GM18867 (cell line): ENCODE data around the gene C1QTNF4.

Experiments
- ATAC-seq: cut with Tn5 transposase; IDR thresholded peaks from one replicate; pipeline ENCODE4 v1.9.1; 2021; ENCODE audit warnings: mild to moderate bottlenecking, moderate library complexity; ENCODE audit not compliant: unreplicated experiment

Gene C1QTNF4

DNA sequence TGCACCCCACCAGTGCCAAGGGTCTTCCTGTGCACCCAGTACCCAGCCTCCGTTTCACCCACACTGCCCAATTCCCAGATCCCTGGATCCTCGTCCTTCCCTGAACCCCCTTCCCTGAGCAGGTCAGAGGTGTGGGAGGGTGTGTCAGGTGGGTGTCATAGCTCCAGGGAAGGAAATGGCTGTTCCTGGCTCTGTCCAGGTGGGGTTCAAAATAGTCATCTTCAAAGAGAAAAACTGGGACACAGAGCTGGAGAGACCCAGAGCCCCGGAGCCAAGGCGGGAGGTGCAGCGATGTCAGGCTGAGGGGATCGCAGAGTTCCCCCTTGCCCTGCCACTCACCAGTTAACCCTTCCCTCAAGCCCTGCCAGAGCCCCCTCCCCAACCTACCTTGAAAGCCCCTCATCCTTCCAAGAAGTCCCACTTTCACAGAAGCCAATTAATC lies 698 bp downstream of the C1QTNF4 start:
- no peak for ATAC-seq

- ATAC-seq: no peak
Observed at GRCh38 chr11:47592970-47593369, 1.2 kb downstream of the C1QTNF4 start.

DNA sequence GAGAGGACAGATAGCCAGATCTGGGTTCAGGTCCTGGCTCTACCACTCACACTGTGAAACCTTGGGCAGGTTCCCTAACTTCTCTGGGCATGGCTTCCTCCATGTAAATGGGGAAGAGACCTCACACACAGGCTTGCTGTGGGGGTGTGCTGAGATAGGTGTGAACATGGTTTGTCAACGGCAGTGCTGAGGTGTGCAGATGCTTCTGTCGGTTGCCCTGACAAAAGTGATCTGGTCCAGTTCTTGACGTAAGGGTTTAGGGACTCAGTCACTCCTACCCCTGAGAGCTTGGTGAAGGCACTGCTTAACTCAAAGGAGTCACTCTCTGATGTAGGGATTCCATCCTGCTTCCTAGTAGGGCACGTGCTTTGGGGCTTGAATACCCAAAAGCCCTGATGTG lies 2.0 kb downstream of the C1QTNF4 start:
- ATAC-seq: no peak

DNA sequence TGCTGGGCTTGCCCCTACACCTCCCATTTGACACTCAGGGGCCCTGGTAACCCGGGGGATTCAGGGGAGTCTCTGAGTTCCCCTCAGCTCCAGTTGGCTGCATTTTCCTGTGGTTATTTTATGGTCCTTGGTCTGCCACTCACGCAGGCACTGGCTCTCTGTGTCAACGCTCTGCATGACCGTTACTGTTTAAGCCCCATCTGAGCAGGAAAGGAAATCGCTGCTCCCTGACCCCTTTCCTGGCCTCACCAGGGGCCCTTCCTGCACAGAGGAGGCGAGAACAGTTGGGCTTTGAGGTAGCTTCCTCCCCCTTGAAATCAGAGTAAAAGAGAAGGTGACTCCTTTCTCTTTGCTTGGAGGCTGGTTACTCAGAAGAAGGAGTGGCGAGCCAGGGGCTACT lies 2.4 kb downstream of the C1QTNF4 start:
- ATAC-seq: no peak

DNA sequence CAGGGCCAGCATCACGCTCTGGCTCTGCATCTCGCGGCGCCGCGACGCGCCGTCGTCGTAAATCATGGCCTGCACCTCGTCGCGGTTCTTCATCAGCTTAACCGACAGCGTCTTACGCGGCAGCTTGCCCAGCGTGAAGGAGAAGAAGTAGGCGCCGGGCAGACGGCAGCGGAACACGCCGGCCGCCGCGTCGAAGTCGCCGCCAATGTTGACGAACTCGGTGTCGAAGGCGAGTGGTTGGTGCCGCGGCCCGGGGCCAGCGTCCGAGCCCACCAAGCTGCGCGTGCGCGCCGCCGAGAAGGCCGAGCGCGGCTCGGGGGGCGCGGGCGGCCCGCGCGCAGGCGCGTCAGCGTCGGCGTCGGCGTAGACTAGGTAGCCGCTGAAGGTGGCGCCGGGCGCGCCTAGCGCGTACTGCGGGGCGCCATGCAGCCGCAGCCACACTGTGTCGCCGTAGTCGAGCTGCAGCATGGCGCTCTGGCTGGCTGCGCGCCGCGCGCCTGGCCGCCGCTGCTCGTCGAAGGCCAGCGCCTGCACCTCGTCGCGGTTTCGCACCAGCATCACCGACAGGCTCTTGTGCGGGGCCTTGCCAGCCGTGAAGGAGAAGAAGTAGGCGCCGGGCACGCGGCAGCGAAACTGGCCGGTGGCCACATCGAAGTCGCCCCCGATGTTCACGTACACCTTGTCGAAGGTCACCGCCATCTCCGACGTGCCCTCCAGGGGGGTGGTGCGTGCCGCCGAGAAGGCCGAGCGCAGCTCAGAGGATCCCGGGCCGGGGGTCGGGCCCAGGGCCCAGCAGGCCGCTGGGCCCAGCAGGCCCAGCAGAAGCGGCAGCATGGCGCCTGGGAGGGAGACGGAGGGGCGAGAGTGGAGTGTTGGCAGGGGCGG lies 4.0 kb downstream of the C1QTNF4 start:
- no peak for ATAC-seq

DNA sequence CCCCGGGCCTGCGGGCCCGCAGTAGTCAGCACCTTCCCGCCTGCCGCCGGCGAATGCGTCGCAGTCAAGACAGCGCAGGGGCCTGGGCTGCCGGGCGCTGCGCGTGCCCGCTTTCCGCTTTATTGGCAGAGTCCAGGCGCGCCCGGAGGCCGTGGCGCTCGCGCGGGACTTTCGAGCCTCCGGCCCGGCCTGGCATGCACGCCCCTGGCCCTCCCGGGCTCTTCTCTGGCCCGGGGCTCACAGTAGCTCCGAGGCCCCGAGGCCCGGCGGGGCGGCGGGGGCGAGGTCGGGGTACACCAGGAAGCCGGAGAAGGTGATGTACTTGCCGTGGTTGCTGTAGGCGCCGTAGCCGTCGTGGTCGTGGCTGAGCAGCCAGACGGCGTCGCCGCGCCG lies 4.6 kb downstream of the C1QTNF4 start:
- ATAC-seq: no peak

DNA sequence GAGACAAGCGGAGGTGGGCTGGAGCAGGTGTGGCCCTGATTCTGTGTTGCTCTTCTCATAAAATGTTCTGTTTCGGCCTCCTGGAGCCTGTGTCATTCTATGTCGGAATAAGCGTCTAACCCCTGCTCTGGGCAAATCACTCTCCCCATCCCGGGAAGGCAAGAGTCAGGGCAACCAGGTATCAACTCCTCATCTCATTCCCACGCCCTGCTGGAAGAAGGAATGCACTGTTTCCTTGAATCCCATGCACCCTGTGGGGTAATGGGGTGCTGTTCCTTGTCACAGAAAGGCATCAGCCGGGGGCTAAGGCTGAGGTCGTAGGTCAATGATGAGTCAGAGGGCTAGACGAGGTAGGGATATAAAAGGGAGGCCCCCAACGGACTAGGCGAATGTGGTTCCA lies 5.1 kb downstream of the C1QTNF4 start:
- no peak for ATAC-seq

- no peak for ATAC-seq
Observed at GRCh38 chr11:47587723-47588326, 6.4 kb downstream of the C1QTNF4 start.

- ATAC-seq: no peak
Observed at GRCh38 chr11:47587039-47587716, 7.0 kb downstream of the C1QTNF4 start.

- no peak for ATAC-seq
Observed at GRCh38 chr11:47586098-47586855, 7.9 kb downstream of the C1QTNF4 start, which contains the start of gene FAM180B. TSS of gene FAM180B (plus strand) at chr11:47586678. CDS start at chr11:47586769, 91 bp downstream.

GRCh38 chr11:47583844-47584243 lies 10.4 kb downstream of the C1QTNF4 start:
- no peak for ATAC-seq

DNA sequence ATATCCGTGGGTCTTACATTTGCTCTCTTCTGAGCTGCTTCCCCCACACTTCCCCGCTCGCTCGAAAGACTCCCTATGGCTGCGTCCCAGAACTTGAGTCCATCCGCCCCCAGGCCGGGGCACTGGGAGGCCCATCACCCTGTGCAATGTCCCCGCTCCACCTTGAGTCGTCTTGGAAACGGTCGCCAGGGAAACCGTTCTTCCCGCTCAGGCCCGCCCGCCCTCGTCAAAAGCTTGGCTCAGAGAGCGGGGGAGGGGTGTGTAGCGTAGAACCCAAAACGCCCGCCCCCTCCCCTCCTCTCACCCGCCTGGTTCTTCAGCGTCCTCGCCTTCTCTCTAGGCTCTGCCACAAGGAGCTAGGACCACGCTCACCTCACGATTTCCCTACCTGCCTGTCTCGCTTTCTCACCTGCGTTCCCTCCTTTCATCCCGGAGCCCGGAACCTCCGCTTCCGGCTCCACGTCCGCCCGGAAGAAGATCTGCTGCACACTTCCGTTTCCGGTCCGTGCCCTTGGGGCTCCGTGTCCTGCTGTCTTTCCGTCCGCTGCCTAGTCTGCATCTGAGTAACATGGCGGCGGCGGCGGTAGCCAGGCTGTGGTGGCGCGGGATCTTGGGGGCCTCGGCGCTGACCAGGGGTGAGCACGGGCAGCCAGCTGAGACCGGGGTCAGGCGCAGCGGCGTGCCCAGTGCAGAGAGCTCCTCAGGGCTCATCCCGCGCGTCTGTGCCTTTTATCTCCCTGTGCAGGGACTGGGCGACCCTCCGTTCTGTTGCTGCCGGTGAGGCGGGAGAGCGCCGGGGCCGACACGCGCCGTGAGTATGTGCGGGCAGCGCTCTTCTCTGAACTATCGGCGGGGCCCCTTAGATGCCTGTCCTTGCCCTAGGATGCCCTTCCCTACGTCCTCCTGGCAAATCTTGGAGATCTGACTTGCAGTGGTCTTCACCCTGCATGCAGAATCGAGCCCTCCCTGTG lies 15.4 kb downstream of the C1QTNF4 start, which contains the start of the genes KBTBD4 and NDUFS3:
Gene KBTBD4, minus strand, starts transcription at position 447 of the 971 bp plus-strand sequence. Its CDS starts 19 bp downstream, at position 428.
Gene NDUFS3, plus strand, starts transcription at position 551 of the 971 bp plus-strand sequence. Its CDS starts 18 bp downstream, at position 569.
- peak; percentile 90 for ATAC-seq

DNA sequence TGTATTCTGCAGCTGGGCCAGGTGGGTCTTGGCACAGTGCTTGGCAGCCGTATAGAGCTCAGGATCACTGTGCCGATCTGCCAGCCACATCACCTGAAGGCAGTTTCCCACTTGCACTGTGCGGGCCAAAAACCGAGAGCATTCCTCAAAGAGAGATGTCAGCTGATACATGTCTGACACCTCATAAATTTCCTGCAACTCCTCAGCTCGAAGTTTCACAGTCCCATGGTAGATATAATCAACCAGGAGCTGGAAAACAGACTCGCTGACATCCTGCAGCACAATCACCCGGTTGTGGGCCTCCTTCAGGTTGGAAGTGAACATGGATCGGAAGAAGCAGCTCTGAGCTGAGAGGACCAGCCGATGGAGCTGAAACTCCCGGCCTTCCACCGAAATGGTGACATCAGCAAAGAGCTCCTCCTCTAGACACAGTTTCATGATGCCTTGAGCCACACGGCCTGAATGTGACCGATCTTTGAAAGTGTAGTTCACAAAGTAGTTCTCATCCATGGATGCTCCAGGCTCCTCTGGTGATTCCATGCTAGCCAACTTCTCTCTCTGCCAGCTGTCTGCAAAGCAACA lies 16.7 kb downstream of the C1QTNF4 start:
- no peak for ATAC-seq

- ATAC-seq: no peak
Observed at GRCh38 chr11:47573321-47573720, 20.9 kb downstream of the C1QTNF4 start.

DNA sequence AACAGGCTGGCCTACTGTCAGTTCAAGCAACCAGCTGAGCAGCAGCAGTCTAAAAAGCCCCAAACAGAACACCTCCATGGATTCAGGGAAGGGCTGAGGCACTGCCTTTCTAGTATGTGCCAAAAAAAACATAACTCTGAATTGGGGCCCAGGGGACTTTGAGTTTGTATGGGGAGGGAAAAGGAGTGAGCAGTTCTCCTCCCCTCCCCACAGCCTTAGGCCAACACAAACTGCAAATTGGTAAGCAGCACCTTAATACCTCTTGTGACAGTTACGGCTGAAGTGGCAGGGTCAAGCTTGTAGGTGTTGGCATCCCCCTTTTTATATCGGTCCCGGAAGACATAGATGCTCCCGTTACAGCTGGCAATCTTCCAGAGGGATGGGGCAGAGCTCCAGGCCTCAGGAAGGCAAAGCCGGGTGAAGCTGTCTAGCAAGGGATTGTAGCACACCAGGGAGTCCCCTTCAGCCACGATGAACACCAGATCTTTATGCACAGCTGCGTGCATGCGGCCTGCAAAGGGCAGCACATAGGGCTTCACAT lies 21.4 kb downstream of the C1QTNF4 start:
- no peak for ATAC-seq

GRCh38 chr11:47571895-47572294 lies 22.3 kb downstream of the C1QTNF4 start:
- ATAC-seq: no peak

GRCh38 chr11:47571357-47571729 lies 22.9 kb downstream of the C1QTNF4 start:
- no peak for ATAC-seq

DNA sequence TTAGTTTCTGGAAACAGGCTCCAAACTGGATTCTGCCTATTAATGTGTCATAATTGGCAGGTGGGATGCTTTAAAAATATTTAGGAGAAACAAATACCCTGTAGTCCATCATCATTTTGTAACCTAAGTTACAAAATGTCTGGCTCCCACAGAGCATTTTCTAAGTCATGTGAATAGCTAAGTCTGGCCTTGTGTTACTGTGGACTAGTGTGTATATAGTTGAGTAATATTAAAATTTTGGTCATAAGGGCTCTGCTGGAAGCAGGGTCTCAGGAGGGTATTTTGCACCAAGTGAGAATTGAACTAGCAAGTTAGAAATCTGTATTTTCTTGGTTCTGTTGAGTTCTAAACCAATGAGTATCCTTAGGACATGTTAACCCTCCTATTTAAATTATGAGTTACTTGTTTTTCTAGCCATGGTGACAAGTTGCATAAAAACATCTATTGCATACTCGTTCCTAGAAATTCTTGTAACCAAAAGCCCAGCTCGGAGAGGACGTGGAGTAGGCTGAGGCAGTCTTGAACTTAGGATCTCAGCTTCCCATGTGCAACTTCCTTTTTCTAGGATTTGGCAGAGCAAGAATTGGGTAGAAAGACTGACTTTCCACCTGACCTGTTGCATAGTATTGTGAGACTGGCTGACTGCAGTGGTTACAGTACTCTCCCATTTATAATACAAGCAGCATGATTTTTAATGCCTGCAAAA lies 23.4 kb downstream of the C1QTNF4 start:
- ATAC-seq: no peak
